ENCODE data around the gene CEP295NL. TPM values are rescaled to one million over a fixed set of nuclear protein-coding genes. Genes with fewer than 3 reads are reported as not detected.

The CEP295NL gene
- total and polyA plus RNA-seq, 2 of the 8 experiments (the other 6 are each of a cell fraction or from before 2014, with no cell fraction given), result 0.06 to 2.0 TPM

DNA sequence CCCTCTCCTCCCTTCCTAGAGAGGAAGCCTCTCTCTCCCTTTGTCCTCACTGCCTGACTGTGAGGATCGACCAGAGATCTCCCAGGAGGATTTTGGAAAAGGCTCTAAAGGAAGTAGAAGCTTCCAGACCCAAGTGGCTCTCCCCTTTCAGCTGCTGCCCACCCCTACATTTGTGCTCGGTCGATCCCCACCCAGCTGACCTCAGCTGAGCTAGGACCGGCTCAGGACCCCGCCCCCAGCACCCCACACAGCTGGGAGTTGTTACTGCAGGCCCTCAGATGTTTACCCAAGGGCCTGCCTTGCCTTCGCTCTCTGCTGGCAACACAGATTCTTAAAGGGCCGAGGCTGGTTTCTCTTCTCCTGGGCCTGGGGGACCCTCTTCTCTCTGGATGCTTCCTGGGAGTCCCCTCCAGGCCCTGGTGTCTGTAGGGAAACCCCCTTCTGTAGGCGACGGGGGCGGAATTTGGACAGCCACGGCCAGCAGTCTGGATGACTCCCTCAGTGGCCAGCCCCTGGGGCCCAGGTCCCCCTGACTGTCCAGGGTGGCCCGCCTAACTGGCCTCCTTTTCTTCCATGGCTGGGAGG lies 49.1 kb upstream of the CEP295NL start (continued):
- TF ChIP-seq, protein P1, sequence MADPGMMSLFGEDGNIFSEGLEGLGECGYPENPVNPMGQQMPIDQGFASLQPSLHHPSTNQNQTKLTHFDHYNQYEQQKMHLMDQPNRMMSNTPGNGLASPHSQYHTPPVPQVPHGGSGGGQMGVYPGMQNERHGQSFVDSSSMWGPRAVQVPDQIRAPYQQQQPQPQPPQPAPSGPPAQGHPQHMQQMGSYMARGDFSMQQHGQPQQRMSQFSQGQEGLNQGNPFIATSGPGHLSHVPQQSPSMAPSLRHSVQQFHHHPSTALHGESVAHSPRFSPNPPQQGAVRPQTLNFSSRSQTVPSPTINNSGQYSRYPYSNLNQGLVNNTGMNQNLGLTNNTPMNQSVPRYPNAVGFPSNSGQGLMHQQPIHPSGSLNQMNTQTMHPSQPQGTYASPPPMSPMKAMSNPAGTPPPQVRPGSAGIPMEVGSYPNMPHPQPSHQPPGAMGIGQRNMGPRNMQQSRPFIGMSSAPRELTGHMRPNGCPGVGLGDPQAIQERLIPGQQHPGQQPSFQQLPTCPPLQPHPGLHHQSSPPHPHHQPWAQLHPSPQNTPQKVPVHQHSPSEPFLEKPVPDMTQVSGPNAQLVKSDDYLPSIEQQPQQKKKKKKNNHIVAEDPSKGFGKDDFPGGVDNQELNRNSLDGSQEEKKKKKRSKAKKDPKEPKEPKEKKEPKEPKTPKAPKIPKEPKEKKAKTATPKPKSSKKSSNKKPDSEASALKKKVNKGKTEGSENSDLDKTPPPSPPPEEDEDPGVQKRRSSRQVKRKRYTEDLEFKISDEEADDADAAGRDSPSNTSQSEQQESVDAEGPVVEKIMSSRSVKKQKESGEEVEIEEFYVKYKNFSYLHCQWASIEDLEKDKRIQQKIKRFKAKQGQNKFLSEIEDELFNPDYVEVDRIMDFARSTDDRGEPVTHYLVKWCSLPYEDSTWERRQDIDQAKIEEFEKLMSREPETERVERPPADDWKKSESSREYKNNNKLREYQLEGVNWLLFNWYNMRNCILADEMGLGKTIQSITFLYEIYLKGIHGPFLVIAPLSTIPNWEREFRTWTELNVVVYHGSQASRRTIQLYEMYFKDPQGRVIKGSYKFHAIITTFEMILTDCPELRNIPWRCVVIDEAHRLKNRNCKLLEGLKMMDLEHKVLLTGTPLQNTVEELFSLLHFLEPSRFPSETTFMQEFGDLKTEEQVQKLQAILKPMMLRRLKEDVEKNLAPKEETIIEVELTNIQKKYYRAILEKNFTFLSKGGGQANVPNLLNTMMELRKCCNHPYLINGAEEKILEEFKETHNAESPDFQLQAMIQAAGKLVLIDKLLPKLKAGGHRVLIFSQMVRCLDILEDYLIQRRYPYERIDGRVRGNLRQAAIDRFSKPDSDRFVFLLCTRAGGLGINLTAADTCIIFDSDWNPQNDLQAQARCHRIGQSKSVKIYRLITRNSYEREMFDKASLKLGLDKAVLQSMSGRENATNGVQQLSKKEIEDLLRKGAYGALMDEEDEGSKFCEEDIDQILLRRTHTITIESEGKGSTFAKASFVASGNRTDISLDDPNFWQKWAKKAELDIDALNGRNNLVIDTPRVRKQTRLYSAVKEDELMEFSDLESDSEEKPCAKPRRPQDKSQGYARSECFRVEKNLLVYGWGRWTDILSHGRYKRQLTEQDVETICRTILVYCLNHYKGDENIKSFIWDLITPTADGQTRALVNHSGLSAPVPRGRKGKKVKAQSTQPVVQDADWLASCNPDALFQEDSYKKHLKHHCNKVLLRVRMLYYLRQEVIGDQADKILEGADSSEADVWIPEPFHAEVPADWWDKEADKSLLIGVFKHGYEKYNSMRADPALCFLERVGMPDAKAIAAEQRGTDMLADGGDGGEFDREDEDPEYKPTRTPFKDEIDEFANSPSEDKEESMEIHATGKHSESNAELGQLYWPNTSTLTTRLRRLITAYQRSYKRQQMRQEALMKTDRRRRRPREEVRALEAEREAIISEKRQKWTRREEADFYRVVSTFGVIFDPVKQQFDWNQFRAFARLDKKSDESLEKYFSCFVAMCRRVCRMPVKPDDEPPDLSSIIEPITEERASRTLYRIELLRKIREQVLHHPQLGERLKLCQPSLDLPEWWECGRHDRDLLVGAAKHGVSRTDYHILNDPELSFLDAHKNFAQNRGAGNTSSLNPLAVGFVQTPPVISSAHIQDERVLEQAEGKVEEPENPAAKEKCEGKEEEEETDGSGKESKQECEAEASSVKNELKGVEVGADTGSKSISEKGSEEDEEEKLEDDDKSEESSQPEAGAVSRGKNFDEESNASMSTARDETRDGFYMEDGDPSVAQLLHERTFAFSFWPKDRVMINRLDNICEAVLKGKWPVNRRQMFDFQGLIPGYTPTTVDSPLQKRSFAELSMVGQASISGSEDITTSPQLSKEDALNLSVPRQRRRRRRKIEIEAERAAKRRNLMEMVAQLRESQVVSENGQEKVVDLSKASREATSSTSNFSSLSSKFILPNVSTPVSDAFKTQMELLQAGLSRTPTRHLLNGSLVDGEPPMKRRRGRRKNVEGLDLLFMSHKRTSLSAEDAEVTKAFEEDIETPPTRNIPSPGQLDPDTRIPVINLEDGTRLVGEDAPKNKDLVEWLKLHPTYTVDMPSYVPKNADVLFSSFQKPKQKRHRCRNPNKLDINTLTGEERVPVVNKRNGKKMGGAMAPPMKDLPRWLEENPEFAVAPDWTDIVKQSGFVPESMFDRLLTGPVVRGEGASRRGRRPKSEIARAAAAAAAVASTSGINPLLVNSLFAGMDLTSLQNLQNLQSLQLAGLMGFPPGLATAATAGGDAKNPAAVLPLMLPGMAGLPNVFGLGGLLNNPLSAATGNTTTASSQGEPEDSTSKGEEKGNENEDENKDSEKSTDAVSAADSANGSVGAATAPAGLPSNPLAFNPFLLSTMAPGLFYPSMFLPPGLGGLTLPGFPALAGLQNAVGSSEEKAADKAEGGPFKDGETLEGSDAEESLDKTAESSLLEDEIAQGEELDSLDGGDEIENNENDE (IDR thresholded peaks at IDR 0.05; ENCODE audit: insufficient replicate concordance, low read length), result no peak
- no peak for TF ChIP-seq CBX5 (IDR thresholded peaks at IDR 0.05; ENCODE audit: low read depth, low read length)
- no peak for TF ChIP-seq SUZ12 (IDR thresholded peaks at IDR 0.05; ENCODE audit: low read length)
- TF ChIP-seq, protein P2, sequence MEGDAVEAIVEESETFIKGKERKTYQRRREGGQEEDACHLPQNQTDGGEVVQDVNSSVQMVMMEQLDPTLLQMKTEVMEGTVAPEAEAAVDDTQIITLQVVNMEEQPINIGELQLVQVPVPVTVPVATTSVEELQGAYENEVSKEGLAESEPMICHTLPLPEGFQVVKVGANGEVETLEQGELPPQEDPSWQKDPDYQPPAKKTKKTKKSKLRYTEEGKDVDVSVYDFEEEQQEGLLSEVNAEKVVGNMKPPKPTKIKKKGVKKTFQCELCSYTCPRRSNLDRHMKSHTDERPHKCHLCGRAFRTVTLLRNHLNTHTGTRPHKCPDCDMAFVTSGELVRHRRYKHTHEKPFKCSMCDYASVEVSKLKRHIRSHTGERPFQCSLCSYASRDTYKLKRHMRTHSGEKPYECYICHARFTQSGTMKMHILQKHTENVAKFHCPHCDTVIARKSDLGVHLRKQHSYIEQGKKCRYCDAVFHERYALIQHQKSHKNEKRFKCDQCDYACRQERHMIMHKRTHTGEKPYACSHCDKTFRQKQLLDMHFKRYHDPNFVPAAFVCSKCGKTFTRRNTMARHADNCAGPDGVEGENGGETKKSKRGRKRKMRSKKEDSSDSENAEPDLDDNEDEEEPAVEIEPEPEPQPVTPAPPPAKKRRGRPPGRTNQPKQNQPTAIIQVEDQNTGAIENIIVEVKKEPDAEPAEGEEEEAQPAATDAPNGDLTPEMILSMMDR (IDR thresholded peaks at IDR 0.05; ENCODE audit: control extremely low read depth in 1 of 3, insufficient read depth in 1 of 3, low read depth in 1 of 3, low read length in 3 of 3), result no peak
- TF ChIP-seq, protein P3, sequence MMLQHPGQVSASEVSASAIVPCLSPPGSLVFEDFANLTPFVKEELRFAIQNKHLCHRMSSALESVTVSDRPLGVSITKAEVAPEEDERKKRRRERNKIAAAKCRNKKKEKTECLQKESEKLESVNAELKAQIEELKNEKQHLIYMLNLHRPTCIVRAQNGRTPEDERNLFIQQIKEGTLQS (IDR thresholded peaks at IDR 0.05; ENCODE audit: insufficient read depth, low read depth, low read length), result no peak
- TF ChIP-seq HDAC6 (IDR thresholded peaks at IDR 0.05; ENCODE audit: low read depth, low read length), result no peak
- TF ChIP-seq CBX8 (IDR thresholded peaks at IDR 0.05; ENCODE audit: borderline replicate concordance, low read depth, low read length), result no peak

All from H1 (cell line).